Activated T-helper 9 cell treated with anti-CD3 and anti-CD28 coated beads, Interleukin-2, amount 50 U/mL, for 16 hours (primary cell): ENCODE measurements around the gene LMX1B.

Experiments
- DNase-seq: peaks from one replicate; pipeline ENCODE4 v3.0.0-alpha.2; 2020; ENCODE audit warnings: low read depth

LMX1B gene

GRCh38 chr9:126658201-126658825 lies 44.6 kb downstream of the LMX1B start:
- no peak for DNase-seq

GRCh38 chr9:126658956-126659555 lies 45.3 kb downstream of the LMX1B start:
- DNase-seq = no peak

- no peak for DNase-seq
These were observed 47.4 kb downstream of the LMX1B start for GRCh38 chr9:126661122-126661520.

GRCh38 chr9:126661521-126662251 lies 48.0 kb downstream of the LMX1B start:
- DNase-seq = no peak

- no peak for DNase-seq
These were observed 49.9 kb downstream of the LMX1B start for GRCh38 chr9:126663661-126664072.

GRCh38 chr9:126664900-126665643 lies 51.3 kb downstream of the LMX1B start:
- DNase-seq = no peak

GRCh38 chr9:126665644-126666035 lies 51.9 kb downstream of the LMX1B start:
- no peak for DNase-seq

- no peak for DNase-seq
These were observed 52.6 kb downstream of the LMX1B start for GRCh38 chr9:126666155-126666803.

- DNase-seq = no peak
These were observed 53.7 kb downstream of the LMX1B start for GRCh38 chr9:126667190-126668055.

- DNase-seq = no peak
These were observed 54.3 kb downstream of the LMX1B start for GRCh38 chr9:126668058-126668457.

- no peak for DNase-seq
These were observed 55.4 kb downstream of the LMX1B start for GRCh38 chr9:126669108-126669507.

GRCh38 chr9:126670270-126670669 lies 56.5 kb downstream of the LMX1B start:
- DNase-seq = no peak

GRCh38 chr9:126671381-126671831 lies 57.7 kb downstream of the LMX1B start:
- DNase-seq = no peak

GRCh38 chr9:126671983-126672382 lies 58.3 kb downstream of the LMX1B start:
- DNase-seq = no peak

GRCh38 chr9:126672634-126673284 lies 59.0 kb downstream of the LMX1B start:
- no peak for DNase-seq

- no peak for DNase-seq
These were observed 60.1 kb downstream of the LMX1B start for GRCh38 chr9:126673689-126674364.

GRCh38 chr9:126674365-126675146 lies 60.8 kb downstream of the LMX1B start:
- no peak for DNase-seq

GRCh38 chr9:126675147-126675467 lies 61.4 kb downstream of the LMX1B start:
- no peak for DNase-seq

- no peak for DNase-seq
These were observed 62.5 kb downstream of the LMX1B start for GRCh38 chr9:126676102-126676684.
